ENCODE data around the gene SHKBP1.
"Not testable (repeated sequence)": the region's sequence is repeated elsewhere in the genome, so short reads cannot be mapped to it uniquely, and the experiment has no call there.

SHKBP1 gene

GRCh38 chr19:40585241-40585981 is 8.7 kb downstream of the SHKBP1 start:
- no peak for DNase-seq

GRCh38 chr19:40585982-40586422 is 9.3 kb downstream of the SHKBP1 start:
- no peak for DNase-seq

GRCh38 chr19:40586611-40587010 is 9.9 kb downstream of the SHKBP1 start:
- no peak for DNase-seq

GRCh38 chr19:40588110-40588854 is 11.6 kb downstream of the SHKBP1 start:
- no peak for DNase-seq

GRCh38 chr19:40588926-40589569 is 12.4 kb downstream of the SHKBP1 start:
- DNase-seq: no peak

- no peak for DNase-seq
These were observed 13.1 kb downstream of the SHKBP1 start for GRCh38 chr19:40589591-40590429.

GRCh38 chr19:40590464-40591265 is 14.0 kb downstream of the SHKBP1 start:
- no peak for DNase-seq

GRCh38 chr19:40591724-40592123 is 15.1 kb downstream of the SHKBP1 start:
- DNase-seq: not testable (repeated sequence)

- no peak for DNase-seq
These were observed 15.5 kb downstream of the SHKBP1 start for GRCh38 chr19:40592170-40592569.

- no peak for DNase-seq
These were observed 17.6 kb downstream of the SHKBP1 start for GRCh38 chr19:40594255-40594654.

GRCh38 chr19:40594657-40595091 is 18.0 kb downstream of the SHKBP1 start:
- DNase-seq: no peak

- DNase-seq: no peak
These were observed 20.1 kb downstream of the SHKBP1 start for GRCh38 chr19:40596608-40597328.

- no peak for DNase-seq
These were observed 20.7 kb downstream of the SHKBP1 start for GRCh38 chr19:40597329-40597838.

GRCh38 chr19:40598121-40598917 is 21.6 kb downstream of the SHKBP1 start:
- DNase-seq: no peak

- DNase-seq: no peak
These were observed 22.2 kb downstream of the SHKBP1 start for GRCh38 chr19:40598918-40599307.

- DNase-seq: no peak
These were observed 22.7 kb downstream of the SHKBP1 start for GRCh38 chr19:40599331-40599901.

GRCh38 chr19:40599902-40600569 is 23.4 kb downstream of the SHKBP1 start:
- DNase-seq: no peak

- no peak for DNase-seq
These were observed 24.0 kb downstream of the SHKBP1 start for GRCh38 chr19:40600570-40601133.

Data from NCI-H187 treated with DMSO at 0.1 percent for 48 hours (cell line).